Posterior cingulate gyrus (tissue), 11 donors: ENCODE data around the gene PNLIPRP3.

Experiments used
- DNase-seq, 10 donors: peaks; one replicate each; pipeline versions ENCODE4 v3.0.0 to v3.0.0-alpha.2; 2020 to 2021; ENCODE audit warnings: mixed read lengths in 3 of 10
- intact Hi-C: fragments of 100-400 bp; cut with DNase I; formaldehyde crosslinking; loops from one replicate; pipeline ENCODE4 v1.15.1; 2023

The PNLIPRP3 gene

DNA sequence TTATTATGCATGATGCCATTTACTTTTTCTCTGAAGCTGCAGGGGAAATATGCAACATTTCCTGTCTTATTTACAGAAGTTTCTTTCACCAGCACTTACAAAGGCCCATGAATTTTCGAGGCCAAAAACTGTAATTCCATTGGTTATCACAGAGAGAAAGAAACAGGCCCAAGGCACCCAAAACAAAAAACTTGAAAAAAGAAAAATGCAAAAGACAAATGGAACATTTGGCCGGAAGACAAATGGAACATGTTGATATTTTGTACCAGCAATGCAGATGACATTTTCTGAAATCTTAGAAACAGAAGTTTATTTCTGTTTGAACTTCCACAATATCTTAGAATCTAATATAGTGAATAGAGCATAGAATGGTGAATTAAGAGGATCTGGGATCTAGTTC, 61.8 kb downstream of the PNLIPRP3 start:
- no peak for DNase-seq

DNA sequence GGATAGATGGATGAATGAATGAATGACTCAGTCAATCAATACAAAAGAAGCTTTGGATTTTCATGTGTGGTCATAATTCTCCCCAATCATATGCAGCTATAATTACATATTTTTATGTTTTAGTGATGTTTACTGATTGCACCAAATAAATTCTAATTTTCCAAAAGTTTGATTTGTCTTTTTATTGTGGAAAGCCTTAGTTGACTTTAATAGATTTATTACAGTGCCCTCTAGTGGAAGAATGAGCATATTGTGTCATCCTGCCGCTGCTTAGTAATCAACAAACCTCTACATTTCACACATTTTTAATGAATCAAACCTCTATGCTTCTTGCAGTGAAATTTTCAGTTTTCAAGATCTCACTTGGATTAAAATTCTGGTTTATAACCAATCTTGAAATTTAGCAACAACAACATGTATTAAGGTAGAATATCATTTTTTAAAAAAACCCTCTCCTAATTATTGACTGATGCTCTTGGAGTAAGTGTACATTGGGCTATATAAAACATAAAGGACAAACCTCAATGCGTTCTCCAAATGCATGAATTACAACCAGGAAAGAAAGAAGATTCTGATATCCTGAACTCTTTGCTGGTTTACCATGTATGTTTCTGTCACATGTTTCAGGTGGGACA, 62.5 kb downstream of the PNLIPRP3 start:
- intact Hi-C loops = loop anchor here (2.0 kb wide), 1 partner anchor 45 kb away; no protein-coding TSS in a partner anchor
- no peak for DNase-seq

More for the DNA sequence above, 61.8 kb downstream of the PNLIPRP3 start:
- intact Hi-C loops = no loop called here

DNA sequence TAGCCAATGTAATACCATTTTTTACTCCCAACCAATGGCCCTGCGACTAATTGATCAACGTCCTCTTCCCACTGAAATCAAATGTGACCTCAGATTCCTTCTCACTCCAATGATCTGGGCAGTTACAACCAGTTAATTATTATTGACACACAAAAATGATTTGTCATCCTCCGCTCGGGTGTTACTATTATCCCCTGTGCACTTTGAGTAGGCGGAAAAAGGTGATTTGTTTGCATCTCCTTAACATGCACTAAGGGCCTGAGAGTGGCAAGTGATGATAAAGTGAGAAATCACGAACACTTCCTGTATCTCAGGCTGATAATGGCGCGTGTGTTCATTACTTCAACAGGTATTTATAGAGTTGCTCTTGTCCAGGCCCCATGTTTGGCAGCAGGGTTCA, 77.1 kb downstream of the PNLIPRP3 start:
- intact Hi-C loops = no loop called here
- no peak for DNase-seq

DNA sequence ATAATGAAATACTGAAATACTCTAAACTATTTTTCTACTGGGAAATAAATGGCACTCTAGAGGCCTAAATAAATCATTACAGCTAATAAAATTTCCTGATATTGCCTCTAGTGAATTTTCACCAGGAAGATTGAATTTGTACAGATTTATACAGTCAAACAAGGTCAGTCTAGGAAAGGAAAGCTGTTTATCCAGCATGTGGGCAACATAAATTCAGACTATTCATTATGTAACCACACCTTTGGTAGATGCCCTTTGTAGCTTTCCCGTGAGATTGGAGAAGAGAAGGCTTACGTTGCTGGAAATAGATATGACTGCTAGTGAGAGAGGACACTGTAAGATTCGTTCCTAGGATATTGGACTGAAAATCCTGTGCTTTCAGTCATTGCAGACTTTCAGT, 82.9 kb downstream of the PNLIPRP3 start:
- DNase-seq = no peak
- intact Hi-C loops = no loop called here

DNA sequence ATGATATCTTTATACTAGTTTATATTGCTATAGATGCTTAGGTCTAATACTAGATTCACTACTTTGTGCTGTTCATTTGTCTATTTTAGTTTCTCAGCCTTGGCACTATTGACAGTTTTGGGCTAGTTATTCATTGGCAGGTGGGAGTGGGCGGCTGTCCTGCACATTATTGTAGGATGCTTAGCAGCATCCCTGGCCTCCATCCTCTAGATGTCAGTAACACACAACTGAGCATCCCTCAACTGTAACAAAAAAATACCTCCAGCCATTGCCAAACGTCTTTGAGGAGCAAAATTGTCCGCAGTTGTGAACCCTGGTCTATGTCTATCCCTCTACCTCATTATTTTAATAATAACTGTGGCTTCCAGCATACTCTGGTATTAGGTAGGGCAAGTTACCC, 83.7 kb downstream of the PNLIPRP3 start:
- intact Hi-C loops = no loop called here
- no peak for DNase-seq

DNA sequence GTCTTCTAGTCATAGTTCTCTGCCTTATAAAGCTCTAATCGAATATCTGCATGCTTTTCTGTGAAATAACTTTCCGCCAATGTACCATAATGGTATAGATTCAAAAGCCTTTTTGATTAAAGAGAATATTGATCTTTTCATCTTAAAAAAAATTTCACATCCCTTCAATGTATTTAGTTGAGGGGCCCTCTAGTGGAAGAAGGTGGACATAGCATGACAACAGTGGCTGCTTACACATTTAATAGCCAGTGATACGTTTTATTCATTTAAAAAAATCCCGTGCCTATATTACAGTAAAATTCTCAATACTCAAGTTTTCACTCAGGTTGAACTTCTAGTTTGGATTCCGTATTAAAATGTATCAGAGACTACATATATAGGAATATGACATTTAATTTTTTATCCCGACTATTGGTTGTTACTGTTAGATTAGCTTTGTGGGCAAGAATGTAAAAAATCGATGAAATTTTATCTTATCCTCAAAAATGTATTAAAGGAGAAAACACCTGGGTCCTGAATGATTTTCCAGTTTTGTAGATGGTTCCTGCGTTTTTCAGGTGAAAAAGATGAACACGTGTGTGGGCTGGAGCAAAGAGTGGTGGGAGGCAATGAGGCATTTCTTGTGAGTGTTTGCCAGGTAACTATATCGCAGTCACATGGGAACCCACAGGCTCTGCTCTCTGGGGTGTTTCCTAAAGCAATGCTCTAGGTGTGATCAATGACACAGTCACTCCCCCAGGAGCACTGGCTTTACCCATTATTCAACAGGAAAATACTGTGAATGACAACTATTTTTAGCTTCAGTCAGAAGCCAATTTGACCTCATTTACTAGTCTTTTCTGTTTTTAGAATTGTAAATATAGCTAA, 94.0 kb downstream of the PNLIPRP3 start:
- intact Hi-C loops = no loop called here
- peak in 1 of 10 donors; percentile 11 for DNase-seq

DNA sequence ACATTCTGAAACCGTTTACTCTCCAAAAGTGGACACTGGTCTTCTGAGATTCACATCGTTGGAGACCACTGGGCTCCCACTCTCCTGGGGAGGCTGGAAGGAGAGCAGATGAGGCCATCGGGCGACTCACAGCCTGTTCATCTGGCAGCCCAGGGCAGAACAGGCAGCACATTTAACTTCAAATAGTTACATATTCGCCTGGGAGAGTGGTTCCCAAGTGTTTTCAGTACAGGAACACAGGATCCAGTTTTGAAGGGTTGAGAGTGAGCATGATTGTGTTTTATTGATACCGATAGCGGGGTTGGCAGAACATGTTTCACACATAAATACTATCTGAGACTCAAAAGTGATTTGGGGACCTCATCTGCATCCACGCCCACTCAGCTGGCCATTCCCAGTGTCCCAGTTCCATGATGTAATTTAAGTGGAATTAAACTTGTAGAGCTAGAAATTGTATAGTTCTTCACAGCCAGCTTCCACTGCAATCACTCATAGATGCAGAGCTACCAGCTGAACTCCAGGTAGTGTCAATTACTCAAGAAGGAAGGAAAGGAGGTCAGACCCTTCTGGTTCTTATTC, 95.2 kb downstream of the PNLIPRP3 start:
- intact Hi-C loops = no loop called here
- DNase-seq = no peak

DNA sequence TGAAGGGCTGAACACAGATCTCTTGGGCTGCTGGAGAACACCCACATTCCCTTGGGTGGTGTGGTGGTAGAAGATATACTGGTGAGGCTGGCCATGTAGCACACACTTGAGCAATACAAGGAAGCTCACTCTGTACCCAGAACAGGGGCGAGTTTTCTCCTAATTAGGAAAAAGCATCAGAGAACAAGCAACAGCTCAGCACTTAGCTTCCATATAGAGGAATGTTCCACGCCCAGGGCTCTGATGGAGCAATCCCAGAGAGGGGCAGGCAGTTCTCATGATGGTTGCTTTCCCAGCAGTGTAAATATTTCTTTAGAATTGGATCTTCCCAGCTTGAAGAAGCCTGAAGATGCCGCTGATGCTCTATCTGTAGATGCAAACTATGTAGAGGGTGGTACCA, 97.1 kb downstream of the PNLIPRP3 start:
- intact Hi-C loops = no loop called here
- no peak for DNase-seq

DNA sequence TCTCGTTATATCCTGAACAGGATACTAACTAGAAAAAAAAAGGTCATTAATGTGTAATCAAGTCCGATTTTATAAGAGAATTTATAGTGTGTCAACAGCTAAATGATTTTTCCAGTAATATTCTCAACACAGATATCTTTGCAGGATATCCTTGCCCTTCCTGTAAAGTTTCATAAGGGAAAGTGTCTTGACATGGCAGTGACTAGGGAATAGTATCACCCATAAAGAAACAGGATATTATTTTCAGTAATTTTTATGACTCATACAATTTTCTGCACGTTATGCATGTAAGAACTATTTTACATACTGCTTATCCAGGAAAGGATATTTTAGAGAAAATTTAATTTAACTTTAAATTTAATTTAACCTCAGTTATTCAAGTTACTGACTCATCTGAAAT, 98.6 kb downstream of the PNLIPRP3 start:
- intact Hi-C loops = no loop called here
- no peak for DNase-seq
